BJ (cell line): ENCODE measurements around the gene CHRND. TPM values are rescaled to one million over a fixed set of nuclear protein-coding genes. Genes with fewer than 3 reads are reported as not detected.

Experiments used
- CTCF ChIA-PET: fragments of 350-600 bp; formaldehyde crosslinking; extraction: SDS; loops from one replicate; lab custom pipeline; 2021; ENCODE audit warnings: antibody characterized with exemption, inconsistent platforms; lab: Yijun Ruan, JAX
- POLR2A ChIA-PET: fragments of 300-600 bp; sonication (Branson Sonifier 250); formaldehyde crosslinking; extraction: SDS; loops from one replicate; lab custom pipeline; 2021; ENCODE audit warnings: antibody characterized with exemption; lab: Charles Lee
- DNase-seq: peaks from one replicate; pipeline ENCODE4 v3.0.0-alpha.2; 2011; ENCODE audit warnings: low read depth
- H3K27me3 ChIP-seq: 2 replicates; pipeline ENCODE4 v1.6.0; 2011; ENCODE audit warnings: low read length; ENCODE audit not compliant: control insufficient read depth, insufficient read depth
- H3K36me3 ChIP-seq: 2 replicates; pipeline ENCODE4 v1.5.1; 2011; ENCODE audit warnings: low read length; ENCODE audit not compliant: control insufficient read depth, insufficient read depth
- H3K4me3 ChIP-seq: 2 replicates; pipeline ENCODE4 v1.5.1; 2011; ENCODE audit warnings: low read depth, mild to moderate bottlenecking, control low read depth, low read length
- polyA plus RNA-seq: library from polyadenylated mRNA; depleted of rRNA; stranded (reverse); fragments of >200 nt; gene quantifications from 2 replicates; pipeline ENCODE4 v1.2.3, GENCODE V29; 2011
- TF ChIP-seq, protein P1 (sequence below): IDR thresholded peaks from 2 replicates; pipeline ENCODE4 v1.5.1; 2011; ENCODE audit warnings: low read depth, mild to moderate bottlenecking, control low read depth, inconsistent platforms, low read length, moderate library complexity; ENCODE audit not compliant: insufficient read depth

The CHRND gene
- polyA plus RNA-seq, 1 experiment, result not detected

DNA sequence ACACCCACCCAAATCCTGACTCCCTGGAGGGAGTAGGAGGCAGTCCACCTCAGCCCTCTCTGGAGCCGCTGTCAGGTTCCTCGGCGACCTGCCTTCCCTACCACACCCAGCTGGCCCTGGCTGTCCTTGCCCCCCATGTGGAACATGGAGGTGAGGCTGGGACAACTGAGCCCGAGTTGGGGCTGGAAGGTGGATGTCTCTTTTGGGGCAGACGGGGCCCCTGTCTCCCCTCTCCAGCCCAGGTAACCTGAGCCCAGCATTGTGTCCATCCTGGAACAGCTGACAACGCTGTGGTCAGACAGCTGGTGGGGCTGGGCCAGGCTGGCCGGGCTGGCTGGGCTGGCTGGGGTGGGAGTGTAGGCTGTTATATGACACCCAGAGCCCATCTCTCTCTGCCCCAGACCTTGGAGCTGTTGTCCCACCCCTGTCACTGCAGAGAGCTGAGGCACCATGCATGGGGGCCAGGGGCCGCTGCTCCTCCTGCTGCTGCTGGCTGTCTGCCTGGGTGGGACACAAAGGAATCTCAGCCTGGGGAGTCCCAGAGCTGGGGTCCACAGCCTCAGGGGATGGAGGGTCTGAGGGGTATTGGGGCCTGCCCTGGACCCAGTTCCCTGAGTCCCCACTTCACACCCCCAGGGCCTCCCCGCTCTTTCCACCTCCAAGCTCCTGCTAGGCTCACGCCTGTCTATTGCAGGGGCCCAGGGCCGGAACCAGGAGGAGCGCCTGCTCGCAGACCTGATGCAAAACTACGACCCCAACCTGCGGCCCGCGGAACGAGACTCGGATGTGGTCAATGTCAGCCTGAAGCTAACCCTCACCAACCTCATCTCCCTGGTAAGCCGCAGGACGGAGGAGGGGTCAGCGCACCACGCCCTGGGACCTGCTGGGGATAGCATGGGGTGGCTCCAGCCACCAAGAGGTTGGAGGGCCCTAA lies 13.6 kb downstream of the CHRND start, which contains the start of gene CHRNG:
Gene CHRNG, plus strand, starts transcription at position 395 of the 934 bp plus-strand sequence. Its CDS starts 56 bp downstream, at position 451.
- H3K36me3 ChIP-seq, result no peaks in the 10 kb centered on the region; the same call in 1 of the 2 replicates
- ChIA-PET POLR2A (no interaction called here), CTCF (no interaction called here)
- no peak within 1 kb of the TSS for H3K4me3 ChIP-seq
- DNase-seq, result no peak
- H3K27me3 ChIP-seq, result peaks cover 3% of the 10 kb centered on the region
- TF ChIP-seq, protein P1, sequence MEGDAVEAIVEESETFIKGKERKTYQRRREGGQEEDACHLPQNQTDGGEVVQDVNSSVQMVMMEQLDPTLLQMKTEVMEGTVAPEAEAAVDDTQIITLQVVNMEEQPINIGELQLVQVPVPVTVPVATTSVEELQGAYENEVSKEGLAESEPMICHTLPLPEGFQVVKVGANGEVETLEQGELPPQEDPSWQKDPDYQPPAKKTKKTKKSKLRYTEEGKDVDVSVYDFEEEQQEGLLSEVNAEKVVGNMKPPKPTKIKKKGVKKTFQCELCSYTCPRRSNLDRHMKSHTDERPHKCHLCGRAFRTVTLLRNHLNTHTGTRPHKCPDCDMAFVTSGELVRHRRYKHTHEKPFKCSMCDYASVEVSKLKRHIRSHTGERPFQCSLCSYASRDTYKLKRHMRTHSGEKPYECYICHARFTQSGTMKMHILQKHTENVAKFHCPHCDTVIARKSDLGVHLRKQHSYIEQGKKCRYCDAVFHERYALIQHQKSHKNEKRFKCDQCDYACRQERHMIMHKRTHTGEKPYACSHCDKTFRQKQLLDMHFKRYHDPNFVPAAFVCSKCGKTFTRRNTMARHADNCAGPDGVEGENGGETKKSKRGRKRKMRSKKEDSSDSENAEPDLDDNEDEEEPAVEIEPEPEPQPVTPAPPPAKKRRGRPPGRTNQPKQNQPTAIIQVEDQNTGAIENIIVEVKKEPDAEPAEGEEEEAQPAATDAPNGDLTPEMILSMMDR, result no peak

DNA sequence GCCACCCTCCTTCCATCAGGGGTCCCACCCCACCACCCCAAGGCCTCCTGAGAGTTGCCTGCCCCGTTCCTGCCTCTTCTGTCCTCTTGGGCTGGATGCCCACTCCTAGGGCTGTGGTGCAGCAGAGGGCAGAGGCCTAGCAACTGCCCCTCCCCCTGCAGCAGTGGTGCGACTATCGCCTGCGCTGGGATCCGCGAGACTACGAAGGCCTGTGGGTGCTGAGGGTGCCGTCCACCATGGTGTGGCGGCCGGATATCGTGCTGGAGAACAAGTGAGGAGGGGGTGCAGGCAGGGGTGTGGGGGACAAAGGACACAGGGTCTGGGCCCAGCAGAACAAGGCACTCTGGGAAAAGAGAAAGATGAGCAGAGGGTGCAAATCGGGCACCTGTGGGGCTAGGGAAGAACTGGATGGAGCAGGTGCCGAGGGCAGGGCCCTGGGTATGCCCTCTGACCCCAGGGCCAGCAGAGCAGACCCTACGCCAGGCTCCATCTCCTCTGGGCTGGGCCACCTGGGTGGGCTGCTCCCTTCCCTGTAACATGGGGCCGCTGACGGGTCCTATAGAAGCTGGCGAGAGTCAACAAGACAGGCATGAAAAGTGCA lies 14.6 kb downstream of the CHRND start:
- DNase-seq, result no peak
- peaks cover 3% of the 10 kb centered on the region for H3K27me3 ChIP-seq
- peaks cover under 1% of the 10 kb centered on the region; the same call in 1 of the 2 replicates for H3K36me3 ChIP-seq
- ChIA-PET POLR2A (no interaction called here), CTCF (no interaction called here)
- no peak overlapping the region for H3K4me3 ChIP-seq
- TF ChIP-seq, protein P1, result no peak

DNA sequence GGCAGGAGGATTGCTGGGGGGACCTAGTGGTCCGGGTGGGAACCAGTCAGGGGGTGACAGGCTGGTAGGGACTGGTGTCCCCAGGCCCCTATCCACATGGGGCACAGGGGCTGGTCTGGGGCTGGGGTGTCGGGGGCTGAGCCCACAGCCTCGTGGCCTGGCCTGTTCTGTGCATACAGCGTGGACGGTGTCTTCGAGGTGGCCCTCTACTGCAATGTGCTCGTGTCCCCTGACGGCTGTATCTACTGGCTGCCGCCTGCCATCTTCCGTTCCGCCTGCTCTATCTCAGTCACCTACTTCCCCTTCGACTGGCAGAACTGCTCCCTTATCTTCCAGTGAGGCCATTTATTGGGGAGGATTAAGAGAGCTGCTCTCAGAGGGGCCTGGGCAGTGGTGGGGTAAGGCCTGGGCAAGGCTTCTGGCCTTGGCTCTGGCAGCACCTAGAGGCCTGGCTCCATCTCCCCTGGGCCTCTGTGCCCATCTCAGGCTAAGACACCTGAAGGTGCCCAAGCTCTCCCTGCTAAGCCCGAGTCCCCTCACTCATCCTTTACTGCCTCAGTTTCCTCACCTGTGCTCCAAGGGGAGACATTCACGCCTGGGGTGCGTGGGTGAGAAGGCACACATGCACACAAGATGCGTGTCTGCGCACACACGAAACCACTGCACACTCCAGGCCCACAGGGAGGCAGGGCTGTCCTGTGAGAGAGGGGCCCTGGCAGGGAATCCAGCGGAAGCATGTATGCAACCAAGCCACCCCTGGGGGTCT lies 15.4 kb downstream of the CHRND start:
- ChIA-PET CTCF (no interaction called here), POLR2A (no interaction called here)
- H3K4me3 ChIP-seq, result no peak overlapping the region
- no peak for DNase-seq
- peaks cover 3% of the 10 kb centered on the region; the same call in 1 of the 2 replicates for H3K27me3 ChIP-seq
- H3K36me3 ChIP-seq, result peaks cover 3% of the 10 kb centered on the region; the same call in 1 of the 2 replicates
- TF ChIP-seq, protein P1, result no peak

DNA sequence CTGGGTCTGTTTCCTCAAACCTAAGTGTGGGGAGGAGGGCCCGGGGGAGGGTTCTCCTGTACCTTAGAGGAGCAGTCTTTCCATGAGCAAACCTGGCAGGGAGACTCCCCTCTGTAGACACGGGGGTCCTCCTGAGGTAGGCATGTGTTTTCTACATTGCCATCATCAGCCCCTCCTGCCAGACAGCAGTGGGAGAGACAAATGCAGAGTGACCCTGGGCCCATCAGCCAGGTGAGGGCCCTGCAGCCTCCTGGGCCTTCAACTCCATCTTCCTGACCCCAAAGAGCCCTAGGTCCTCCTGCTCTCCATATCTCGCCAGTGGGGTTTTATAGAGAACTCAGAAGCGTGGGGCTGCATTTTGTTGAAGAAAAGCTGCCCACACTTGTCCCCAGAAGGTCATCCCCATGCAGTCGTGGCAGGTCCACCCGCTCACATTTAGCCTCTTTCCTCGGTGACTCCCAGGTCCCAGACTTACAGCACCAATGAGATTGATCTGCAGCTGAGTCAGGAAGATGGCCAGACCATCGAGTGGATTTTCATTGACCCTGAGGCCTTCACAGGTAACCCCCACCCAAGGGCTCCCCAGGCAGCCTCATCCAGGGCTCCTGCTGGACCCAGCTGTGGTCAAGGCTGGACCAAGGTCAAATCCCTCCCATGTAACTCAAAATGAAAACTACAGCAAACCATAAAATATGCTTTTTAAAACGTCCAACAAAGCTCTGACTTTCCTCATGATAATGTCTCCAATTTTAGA lies 16.2 kb downstream of the CHRND start:
- TF ChIP-seq, protein P1, result no peak
- no peak overlapping the region for H3K4me3 ChIP-seq
- H3K27me3 ChIP-seq, result peaks cover 3% of the 10 kb centered on the region; the same call in 1 of the 2 replicates
- DNase-seq, result no peak
- CTCF ChIA-PET, result interaction anchor here (0.7 kb wide), 1 partner anchor 8 kb away, joined by 3 read pairs; no protein-coding TSS in a partner anchor
- H3K36me3 ChIP-seq, result peaks cover 6% of the 10 kb centered on the region; the same call in 1 of the 2 replicates
- POLR2A ChIA-PET, result no interaction called here
